Stimulated activated CD4-positive, alpha-beta T cell treated with anti-CD3 and anti-CD28 coated beads, Interleukin-1b, Interleukin-23, amount 100 ng/mL, for 24 hours (primary cell): Measurements from ENCODE around the gene PMEPA1.

Experiments
- DNase-seq, 4 experiments: peaks; one replicate each; pipeline ENCODE4 v3.0.0-alpha.2; 2020; ENCODE audit warnings: low read depth in 4 of 4, low spot score in 1 of 4

Gene PMEPA1, protein sequence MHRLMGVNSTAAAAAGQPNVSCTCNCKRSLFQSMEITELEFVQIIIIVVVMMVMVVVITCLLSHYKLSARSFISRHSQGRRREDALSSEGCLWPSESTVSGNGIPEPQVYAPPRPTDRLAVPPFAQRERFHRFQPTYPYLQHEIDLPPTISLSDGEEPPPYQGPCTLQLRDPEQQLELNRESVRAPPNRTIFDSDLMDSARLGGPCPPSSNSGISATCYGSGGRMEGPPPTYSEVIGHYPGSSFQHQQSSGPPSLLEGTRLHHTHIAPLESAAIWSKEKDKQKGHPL

GRCh38 chr20:57709823-57710799 is at the start of gene PMEPA1:
TSS of gene PMEPA1 (minus strand) at chr20:57710015. CDS start at chr20:57709582, 433 bp downstream.
- DNase-seq, result peak; percentile 80 to 89 (median 82)

- DNase-seq, result no peak
These were observed 48.0 kb upstream of the PMEPA1 start for GRCh38 chr20:57757767-57758166.

DNA sequence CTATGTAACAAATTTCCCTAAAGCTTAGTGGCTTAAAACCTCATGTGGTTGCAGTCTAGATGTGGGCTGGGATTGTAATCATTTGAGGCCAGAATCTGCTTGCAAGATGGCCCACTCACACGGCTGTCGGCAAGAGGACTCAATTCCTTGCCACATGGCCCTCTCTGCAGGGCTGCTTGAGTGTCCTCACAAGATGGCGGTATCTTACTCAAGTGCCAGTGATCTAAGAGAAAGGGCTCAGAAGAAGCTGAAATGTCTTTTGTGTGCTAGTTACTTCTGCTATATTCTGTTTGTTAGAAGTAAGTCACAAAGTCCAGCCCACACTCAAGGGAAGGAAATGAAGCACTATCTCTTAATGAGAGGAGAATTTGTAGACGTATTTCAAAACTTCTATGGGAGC is 47.1 kb upstream of the PMEPA1 start:
- no peak for DNase-seq

DNA sequence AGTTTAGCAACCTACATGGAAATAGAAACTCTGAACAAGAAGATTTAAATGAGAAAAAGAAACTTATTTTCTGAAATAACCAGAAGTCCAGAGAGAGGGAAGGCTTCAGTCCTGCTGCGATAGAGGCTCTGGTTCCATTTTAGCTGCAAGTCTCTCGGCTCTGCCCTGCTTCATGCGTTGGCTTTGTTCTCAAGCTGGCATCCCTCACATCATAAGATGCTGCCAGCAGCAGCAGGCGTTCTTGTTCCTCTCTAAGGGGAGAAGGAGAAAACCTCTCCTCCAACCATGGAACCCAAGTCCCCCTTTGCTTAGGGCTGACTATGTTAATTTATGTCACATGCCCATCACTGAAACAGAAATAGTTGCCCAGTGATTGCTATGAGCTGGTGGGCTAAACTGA is 46.4 kb upstream of the PMEPA1 start:
- DNase-seq, result no peak

DNA sequence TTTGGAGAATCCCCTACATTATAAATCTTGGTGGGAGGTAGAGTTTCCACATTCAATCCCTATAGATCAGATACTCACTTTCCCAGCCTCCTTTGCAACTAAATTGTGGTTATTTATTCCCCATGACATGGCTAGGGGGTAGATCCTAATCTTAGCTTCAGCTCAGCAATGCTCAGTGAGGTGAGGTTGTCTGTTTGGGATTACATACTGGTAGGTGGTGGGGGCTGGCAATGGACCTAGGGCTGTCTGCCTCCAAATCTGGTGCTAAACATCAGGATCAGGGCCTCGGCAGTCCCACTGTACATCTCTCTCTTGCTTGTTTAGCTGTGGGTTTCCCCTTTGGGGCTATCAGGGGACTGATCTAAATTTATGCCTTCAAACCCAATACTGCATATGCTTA is 45.8 kb upstream of the PMEPA1 start:
- no peak for DNase-seq

DNA sequence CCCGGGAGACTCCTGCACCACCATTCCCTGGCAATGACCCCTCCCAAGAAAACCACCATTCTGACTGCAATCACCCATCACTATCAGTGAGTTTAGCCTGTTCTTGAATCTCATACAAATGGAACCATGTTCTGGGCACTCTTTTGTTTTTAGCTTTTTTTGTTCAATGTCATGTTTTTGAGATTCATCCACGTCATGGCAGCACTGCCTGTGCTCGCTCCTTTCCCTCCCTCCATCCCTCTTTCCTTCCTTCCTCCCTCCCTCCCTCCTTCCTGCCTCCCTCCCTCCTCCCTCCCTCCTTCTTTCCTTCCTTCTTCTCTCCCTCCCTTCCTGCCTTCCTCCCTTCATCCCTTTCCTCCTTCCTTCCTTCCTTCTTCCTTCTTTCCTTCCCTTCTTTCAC is 44.4 kb upstream of the PMEPA1 start:
- DNase-seq, result no peak

DNA sequence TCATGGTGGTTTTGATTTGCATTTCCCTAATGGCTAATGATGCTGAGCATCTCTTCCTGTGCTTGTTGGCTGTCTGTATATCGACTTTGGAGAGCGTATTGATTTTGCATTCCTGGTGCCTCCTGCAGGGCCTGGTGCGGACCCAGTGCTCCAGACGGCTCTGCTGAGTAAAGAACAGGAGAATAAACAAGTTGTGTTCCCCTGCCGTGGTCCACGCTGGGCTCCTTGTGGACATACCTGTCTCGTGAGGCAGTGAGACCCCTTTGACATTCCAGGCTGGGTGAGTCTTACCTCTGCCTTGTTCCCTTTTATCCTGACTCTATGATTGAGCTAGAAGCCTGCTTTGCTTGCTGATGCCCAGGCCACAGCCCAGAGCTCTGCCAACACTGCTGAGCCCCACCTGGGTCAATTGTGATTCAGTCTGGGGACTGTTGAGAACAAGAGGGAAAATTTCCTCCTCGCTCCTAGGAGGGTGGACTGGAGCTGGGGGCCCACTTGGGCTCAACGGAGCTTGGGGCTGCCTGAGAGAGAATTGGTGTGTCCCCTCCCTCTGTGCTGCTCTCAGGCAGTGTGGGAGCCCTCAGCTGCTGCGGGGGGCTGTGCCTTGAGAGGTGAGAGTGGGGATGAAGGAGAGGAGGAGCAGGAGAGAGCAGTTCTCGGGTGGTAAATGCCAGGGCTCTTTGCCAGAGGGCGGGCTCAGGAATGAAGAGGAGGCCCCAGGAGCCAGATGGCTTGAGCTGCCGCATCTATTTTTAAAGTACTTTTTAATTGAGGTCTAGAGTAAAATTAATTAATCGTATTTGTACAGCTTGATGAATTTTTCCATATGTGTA is 43.7 kb upstream of the PMEPA1 start:
- no peak for DNase-seq

DNA sequence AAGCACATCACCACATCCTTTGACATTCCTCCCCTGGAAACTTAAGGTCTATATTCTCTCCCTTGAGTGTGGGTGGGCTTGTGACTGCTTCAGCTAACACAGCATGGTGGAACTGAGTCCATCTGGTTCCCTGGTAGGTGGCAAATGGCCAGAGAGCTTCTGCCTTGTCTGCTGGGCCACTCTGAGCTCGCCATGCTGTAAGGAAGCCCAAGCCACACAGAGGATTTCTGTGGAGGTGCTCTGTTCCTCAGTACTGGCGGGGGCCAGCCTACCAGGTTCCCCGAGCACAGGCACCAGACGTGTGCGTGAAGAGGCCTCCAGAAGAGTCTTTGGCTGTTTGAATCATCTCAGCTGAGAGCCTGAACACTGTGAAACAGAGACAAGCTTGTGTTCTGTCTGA is 41.6 kb upstream of the PMEPA1 start:
- DNase-seq, result no peak

- no peak for DNase-seq
These were observed 40.1 kb upstream of the PMEPA1 start for GRCh38 chr20:57749869-57750268.

DNA sequence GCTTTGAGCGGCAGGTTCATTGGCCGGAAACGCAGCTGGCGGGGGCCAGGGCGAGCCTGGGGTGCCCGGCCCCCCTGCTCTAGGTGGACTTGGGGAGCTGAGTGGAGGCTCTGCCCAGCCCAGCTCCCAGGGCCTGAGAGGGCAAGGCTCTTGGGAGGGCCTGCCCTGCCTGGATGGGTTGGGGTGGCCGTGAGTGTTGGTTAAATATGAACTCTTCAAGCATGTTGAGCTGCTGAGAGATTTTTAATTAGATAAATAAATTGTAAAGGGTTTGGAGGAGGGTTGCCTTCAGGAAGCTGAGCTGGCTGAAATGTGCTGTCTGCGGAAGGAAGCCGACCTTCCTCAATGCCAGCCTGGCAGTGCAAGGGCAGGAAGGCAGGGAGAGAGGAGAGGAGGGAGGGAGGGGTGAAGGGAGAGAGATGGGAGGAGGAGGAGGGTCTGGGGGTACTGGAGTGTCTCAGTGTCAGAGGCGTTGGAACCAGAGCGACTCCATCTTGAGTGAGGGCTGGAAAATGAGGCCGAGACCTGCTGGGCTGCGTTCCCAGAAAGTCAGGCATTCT is 39.4 kb upstream of the PMEPA1 start:
- no peak for DNase-seq

DNA sequence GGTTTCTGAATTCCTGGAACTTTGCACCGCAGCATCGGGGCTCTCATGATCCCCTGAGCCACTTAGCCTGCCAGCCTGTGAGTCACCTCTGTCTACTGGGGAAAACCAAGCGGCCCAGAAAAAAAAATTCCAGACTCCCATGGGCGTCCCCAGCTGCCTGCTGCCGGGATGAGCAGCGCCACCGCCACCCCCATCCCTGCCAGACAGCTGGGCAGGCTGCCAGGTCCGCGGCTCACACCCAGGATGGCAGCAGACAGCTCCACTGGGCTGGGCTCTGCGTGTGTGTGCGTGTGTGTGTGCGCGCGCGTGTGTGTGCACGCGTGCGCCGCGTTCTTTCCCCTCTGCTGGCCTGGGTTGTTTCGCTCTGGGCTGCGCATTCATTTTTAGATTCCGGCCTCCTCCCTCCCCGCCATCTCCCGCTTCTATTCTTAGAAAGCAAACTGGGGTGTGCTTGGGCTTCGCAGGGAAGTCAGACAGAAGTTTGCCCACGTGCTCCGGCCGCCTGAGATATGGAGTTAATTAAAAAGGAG is 38.9 kb upstream of the PMEPA1 start:
- DNase-seq, result peak in 3 of 4 experiments; percentile 7 to 43 (median 34)

DNA sequence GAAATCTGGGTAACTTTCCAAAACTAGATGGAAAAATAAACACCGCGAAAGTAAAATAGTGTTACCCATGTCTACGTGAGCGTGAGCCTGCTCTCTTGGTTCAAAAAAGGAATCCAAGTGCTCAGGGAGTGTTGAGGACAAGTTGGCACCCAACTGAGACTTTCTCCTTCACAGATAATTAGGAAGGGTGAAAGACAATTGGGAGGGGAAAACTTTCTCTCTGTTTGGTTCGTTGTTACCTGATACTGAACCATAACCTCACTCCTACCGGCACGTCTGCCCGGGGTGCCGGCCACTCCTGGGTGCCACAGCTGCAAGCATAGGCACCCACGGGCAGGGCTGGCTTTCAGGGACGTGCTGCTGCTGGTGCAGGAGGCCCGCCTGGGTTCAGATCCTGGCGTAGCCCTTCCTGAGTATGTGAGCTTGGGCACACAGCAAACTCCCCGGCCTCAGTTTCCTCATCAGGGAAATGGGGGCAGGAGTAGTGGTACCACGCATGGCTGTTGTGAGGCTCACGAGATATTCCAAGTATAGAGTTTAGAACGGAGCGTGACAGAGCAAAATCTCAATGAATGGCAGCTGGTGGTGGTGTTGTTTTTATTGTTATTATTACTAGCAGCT is 38.2 kb upstream of the PMEPA1 start:
- DNase-seq, result no peak

- DNase-seq, result no peak
These were observed 37.1 kb upstream of the PMEPA1 start for GRCh38 chr20:57746832-57747404.

- DNase-seq, result no peak
These were observed 36.4 kb upstream of the PMEPA1 start for GRCh38 chr20:57746201-57746600.

DNA sequence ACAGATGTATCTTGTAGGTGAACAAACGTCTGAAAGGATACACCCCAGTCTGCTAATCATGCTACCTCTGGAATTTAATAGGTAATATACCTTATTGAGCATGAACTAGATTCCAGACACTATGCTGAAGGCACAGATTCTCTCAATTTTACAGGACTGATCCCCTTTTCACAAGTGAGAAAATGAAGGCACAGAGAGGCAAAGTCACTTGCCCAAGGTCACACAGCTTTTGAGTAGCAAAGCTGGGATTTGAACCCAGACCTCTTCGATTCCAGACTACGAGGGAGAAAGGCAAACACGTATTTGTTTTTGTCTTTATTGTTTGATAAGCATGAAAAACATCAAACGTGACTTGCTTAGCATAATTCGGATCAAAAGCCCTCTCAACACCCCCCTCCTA is 34.4 kb upstream of the PMEPA1 start:
- DNase-seq, result no peak

- no peak for DNase-seq
These were observed 33.8 kb upstream of the PMEPA1 start for GRCh38 chr20:57743450-57744095.

DNA sequence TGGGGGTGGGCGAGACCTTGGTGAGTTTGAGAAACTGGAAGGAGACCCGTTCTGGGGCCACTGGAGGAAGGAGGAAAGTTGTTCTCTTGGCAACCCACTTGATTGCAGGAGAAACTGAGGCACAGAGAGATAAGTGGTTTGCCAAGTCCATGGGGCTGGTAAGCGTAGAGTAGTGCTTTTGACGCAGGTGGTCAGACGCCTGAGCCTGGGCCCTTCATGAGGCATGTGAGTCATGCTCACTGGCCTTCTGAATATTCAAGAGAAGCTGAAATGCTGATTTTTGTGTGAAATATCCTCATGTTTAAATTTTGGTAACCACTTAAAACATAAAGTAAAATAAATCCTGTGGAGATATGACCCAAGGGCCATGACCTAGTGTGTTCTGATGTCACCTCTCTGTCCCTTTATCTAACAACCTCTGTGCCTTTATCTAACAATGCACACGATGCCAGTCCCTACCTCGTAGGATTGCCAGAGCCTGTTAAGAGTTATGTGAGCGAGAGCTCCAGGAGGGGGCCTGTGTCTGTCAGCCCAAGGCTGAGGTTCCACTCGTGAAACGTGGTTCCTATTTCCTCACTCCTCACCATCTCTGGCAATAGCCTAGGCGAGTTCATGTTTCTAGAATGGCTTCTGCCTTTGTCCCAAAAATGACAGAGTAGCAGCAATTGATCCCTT is 32.8 kb upstream of the PMEPA1 start:
- DNase-seq, result no peak

DNA sequence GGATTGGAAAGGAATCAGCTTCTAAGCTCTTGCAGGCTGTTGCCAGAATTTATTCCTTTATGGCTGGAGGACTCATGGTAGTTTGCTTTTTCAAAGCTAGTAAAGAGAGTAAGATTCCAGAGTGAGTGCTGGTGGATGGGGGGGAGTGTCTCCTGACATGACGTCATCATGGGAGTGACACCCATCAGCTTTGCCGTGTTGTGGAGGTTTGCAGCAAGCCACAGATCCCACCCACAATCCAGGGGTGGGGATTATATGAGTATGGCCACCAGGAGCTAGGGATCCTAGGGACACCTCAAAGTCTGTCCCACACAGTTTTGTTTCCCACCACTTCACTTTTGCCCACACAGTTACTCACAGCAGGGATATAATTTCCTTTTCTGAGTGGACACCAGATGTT is 28.7 kb upstream of the PMEPA1 start:
- no peak for DNase-seq

DNA sequence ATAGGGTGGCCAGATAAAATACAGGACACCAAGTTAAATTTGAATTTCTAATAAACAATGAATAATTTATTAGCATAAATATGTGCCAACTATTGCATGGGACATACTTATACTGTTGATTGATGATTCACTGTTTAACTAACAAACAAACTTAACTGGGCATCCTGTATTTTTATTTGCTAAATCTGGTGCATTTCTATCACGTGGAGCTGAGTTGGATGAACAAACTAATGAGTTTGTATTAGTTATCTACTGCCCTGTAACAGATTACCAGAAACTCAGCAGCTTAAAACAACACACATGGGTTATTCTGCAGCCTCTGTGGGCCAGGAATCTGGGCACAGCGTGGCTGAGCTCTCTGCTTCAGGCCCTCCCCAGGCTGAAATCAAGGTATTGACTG is 28.2 kb upstream of the PMEPA1 start:
- no peak for DNase-seq
